Endometrium (tissue), 2 donors: ENCODE data around the gene AMPD2.
"Not testable (repeated sequence)": the region's sequence is repeated elsewhere in the genome, so short reads cannot be mapped to it uniquely, and the experiment has no call there.

Experiments used
- FAIRE-seq: peaks from 2 replicates; lab custom pipeline; 2012; peaks lifted over from hg19 to GRCh38; lab: Jason Lieb, UNC
- donor health status: control.
- donor health status: control.

Gene AMPD2

GRCh38 chr1:109653306-109653705, 33.7 kb downstream of the AMPD2 start:
- FAIRE-seq = no peak

- no peak for FAIRE-seq
Observed at GRCh38 chr1:109654519-109654918, 34.9 kb downstream of the AMPD2 start.

GRCh38 chr1:109655615-109656519, 36.2 kb downstream of the AMPD2 start, which contains the start of gene GSTM4:
Gene GSTM4 (plus strand): TSS chr1:109656099. CDS start chr1:109656390, 291 bp downstream.
- no peak for FAIRE-seq

- FAIRE-seq = no peak
Observed at GRCh38 chr1:109657395-109657794, 37.8 kb downstream of the AMPD2 start.

GRCh38 chr1:109657970-109658369, 38.3 kb downstream of the AMPD2 start:
- no peak for FAIRE-seq

- FAIRE-seq = no peak
Observed at GRCh38 chr1:109658533-109659042, 39.0 kb downstream of the AMPD2 start.

- FAIRE-seq = no peak
Observed at GRCh38 chr1:109659145-109659544, 39.5 kb downstream of the AMPD2 start.

GRCh38 chr1:109659997-109660690, 40.5 kb downstream of the AMPD2 start:
- FAIRE-seq = no peak

GRCh38 chr1:109660691-109661026, 41.0 kb downstream of the AMPD2 start:
- FAIRE-seq = not testable (repeated sequence)

GRCh38 chr1:109661391-109661790, 41.8 kb downstream of the AMPD2 start:
- no peak for FAIRE-seq

- FAIRE-seq = no peak
Observed at GRCh38 chr1:109664671-109665070, 45.0 kb downstream of the AMPD2 start.

- FAIRE-seq = no peak
Observed at GRCh38 chr1:109667452-109668122, 48.0 kb downstream of the AMPD2 start, which contains the start of gene GSTM2. Gene GSTM2 (plus strand): TSS chr1:109668057. CDS start chr1:109668116, 59 bp downstream.

GRCh38 chr1:109668123-109668775, 48.6 kb downstream of the AMPD2 start:
- FAIRE-seq = no peak

GRCh38 chr1:109669246-109669948, 49.8 kb downstream of the AMPD2 start:
- no peak for FAIRE-seq

GRCh38 chr1:109669949-109670302, 50.3 kb downstream of the AMPD2 start:
- FAIRE-seq = not testable (repeated sequence)

- no peak for FAIRE-seq
Observed at GRCh38 chr1:109671067-109671466, 51.4 kb downstream of the AMPD2 start.

- not testable (repeated sequence) for FAIRE-seq
Observed at GRCh38 chr1:109673861-109674260, 54.2 kb downstream of the AMPD2 start.

GRCh38 chr1:109676683-109677381, 57.2 kb downstream of the AMPD2 start:
- not testable (repeated sequence) for FAIRE-seq

- FAIRE-seq = no peak
Observed at GRCh38 chr1:109677459-109677858, 57.8 kb downstream of the AMPD2 start.

GRCh38 chr1:109678637-109679036, 59.0 kb downstream of the AMPD2 start:
- FAIRE-seq = not testable (repeated sequence)
